Lung (tissue), 12 donors: ENCODE data around the gene RNF112. TPM values are rescaled to one million over a fixed set of nuclear protein-coding genes. Genes with fewer than 3 reads are reported as not detected.
A peak's percentile ranks its signal among the peaks of the same experiment; 100 is the strongest.

Experiments
- ATAC-seq: fragments of 200-7000 bp; cut with Tn5 transposase; one replicate; pipeline ENCODE4 v1.9.1; 2020; ENCODE audit warnings: moderate number of reproducible peaks; ENCODE audit not compliant: insufficient read depth, low FRiP score
- DNase-seq, 3 donors: peaks; one replicate each; pipeline ENCODE4 v3.0.0-alpha.2; 2013 to 2017
- H3K27ac ChIP-seq, 2 donors: one replicate each; pipeline ENCODE4 v1.5.1; 2013; ENCODE audit warnings: mild to moderate bottlenecking in 2 of 2, moderate library complexity in 2 of 2, control low read depth in 1 of 2, inconsistent platforms in 1 of 2, low read depth in 1 of 2, low read length in 1 of 2
- H3K27me3 ChIP-seq, 3 donors: one replicate each; pipeline ENCODE4 v1.5.1; 2013; ENCODE audit warnings: low read length in 2 of 3; ENCODE audit not compliant: control insufficient read depth in 3 of 3, insufficient read depth in 3 of 3
- H3K36me3 ChIP-seq, 4 donors: one replicate each; pipeline ENCODE4 v1.5.1; 2013; ENCODE audit warnings: low read length in 4 of 4, mild to moderate bottlenecking in 1 of 4, moderate library complexity in 1 of 4; ENCODE audit not compliant: control insufficient read depth in 4 of 4, insufficient read depth in 4 of 4
- H3K4me1 ChIP-seq, 5 donors: one replicate each; pipeline ENCODE4 v1.5.1; 2013; ENCODE audit warnings: low read length in 5 of 5, mild to moderate bottlenecking in 2 of 5, moderate library complexity in 1 of 5; ENCODE audit not compliant: control insufficient read depth in 5 of 5, insufficient read depth in 5 of 5
- H3K4me3 ChIP-seq: one replicate; pipeline ENCODE4 v1.5.1; 2013; ENCODE audit warnings: mild to moderate bottlenecking, control low read depth, moderate library complexity
- H3K9ac ChIP-seq, 2 donors: one replicate each; pipeline ENCODE4 v1.5.1; 2013; ENCODE audit warnings: low read length in 2 of 2, control low read depth in 1 of 2; ENCODE audit not compliant: insufficient read depth in 1 of 2
- H3K9me3 ChIP-seq, 4 donors: one replicate each; pipeline ENCODE4 v1.5.1; 2013; ENCODE audit warnings: low read length in 3 of 4, mild to moderate bottlenecking in 1 of 4, moderate library complexity in 1 of 4; ENCODE audit not compliant: control insufficient read depth in 4 of 4, insufficient read depth in 3 of 4
- CTCF ChIP-seq: IDR thresholded peaks from 2 replicates; pipeline ENCODE4 v1.5.1; 2012; ENCODE audit warnings: mild to moderate bottlenecking; ENCODE audit errors: control extremely low read depth, extremely low read depth
- WGBS, 2 donors: extraction: QIAGEN DNeasy Blood & Tissue Kit; methylation state at CpG; one replicate each; pipeline ENCODE4 v1.1.7; 2013; 5-methylcytosine and 5-hydroxymethylcytosine counted together
- polyA plus RNA-seq, 2 donors: library from polyadenylated mRNA; stranded (reverse); fragments of 200-250 nt; gene quantifications; one replicate each; pipeline ENCODE4 v1.2.1, GENCODE V29; 2013
- total RNA-seq, 2 donors: library from RNA; depleted of rRNA in 1 of 2; stranded (reverse); fragments of >200 nt in 1 of 2; gene quantifications; one replicate each; pipeline ENCODE4 v1.2.1, GENCODE V29; 2014 to 2021
- donor health status: control.
- donor health status: control.
- donor health status: Bipolar disorder and iron deficiency.
- donor health status: healthy.
- donor health status: DM: yes; HTN: yes; CAD: no.

The RNF112 gene
- total and polyA plus RNA-seq, 4 donors, result 2.4 to 6.9 (median 3.3) TPM

GRCh38 chr17:19372011-19372370 lies 39.0 kb upstream of the RNF112 start:
- WGBS, 2 donors, result 77 to 81% methylated on average over 9 of the region's 9 CpGs
- H3K4me1 ChIP-seq, result peaks cover 0 to 20% (median 13%) of the 10 kb centered on the region in 5 donors
- no peak for TF ChIP-seq CTCF
- ATAC-seq (no peak), DNase-seq (no peak)
- no peaks in the 10 kb centered on the region for H3K9me3 ChIP-seq
- H3K27ac ChIP-seq, result no peak overlapping the region
- H3K9ac ChIP-seq, result no peak overlapping the region
- no peaks in the 10 kb centered on the region for H3K27me3 ChIP-seq
- no peaks in the 10 kb centered on the region for H3K36me3 ChIP-seq
- no peak overlapping the region for H3K4me3 ChIP-seq

GRCh38 chr17:19372439-19372838 lies 38.6 kb upstream of the RNF112 start:
- no peak for ATAC-seq
- DNase-seq, result no peak
- Histone ChIP-seq H3K27me3 (no peaks in the 10 kb centered on the region), H3K27ac (no peak overlapping the region), H3K4me3 (no peak overlapping the region), H3K9me3 (no peaks in the 10 kb centered on the region), H3K4me1 (peaks cover 0 to 23% (median 17%) of the 10 kb centered on the region in 5 donors), H3K9ac (no peak overlapping the region), H3K36me3 (no peaks in the 10 kb centered on the region)
- no peak for TF ChIP-seq CTCF
- 71 to 79% methylated on average over 12 of the region's 12 CpGs for WGBS, 2 donors

GRCh38 chr17:19372866-19373504 lies 38.0 kb upstream of the RNF112 start:
- TF ChIP-seq CTCF, result no peak
- Histone ChIP-seq H3K36me3 (no peaks in the 10 kb centered on the region), H3K27me3 (no peaks in the 10 kb centered on the region), H3K9me3 (no peaks in the 10 kb centered on the region), H3K9ac (no peak overlapping the region), H3K4me1 (peaks cover 0 to 23% (median 17%) of the 10 kb centered on the region in 5 donors), H3K27ac (no peak overlapping the region), H3K4me3 (no peak overlapping the region)
- no peak for DNase-seq
- 75 to 89% methylated on average over 8 of the region's 8 CpGs for WGBS, 2 donors
- no peak for ATAC-seq

DNA sequence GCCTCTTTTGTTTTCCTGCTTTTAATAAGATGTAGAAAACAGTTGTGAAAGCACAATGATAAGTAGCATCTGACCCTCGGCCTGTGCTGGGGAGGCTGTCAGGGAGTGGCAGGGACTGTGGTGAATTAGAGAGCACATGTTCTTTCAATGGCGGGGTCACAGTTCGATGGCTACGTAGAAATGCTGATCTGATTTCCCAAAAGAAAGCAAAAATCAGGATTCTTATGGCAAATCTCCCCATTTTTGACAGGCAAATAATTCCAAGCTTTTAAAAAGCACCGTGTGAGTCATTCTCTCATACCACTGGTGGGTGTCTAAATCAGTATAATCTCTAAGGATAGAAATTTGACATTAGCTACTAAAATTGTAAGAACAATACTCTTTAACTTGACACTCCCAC lies 36.9 kb upstream of the RNF112 start:
- ATAC-seq, result no peak
- Histone ChIP-seq H3K36me3 (peaks cover 0 to 5% (median under 1%) of the 10 kb centered on the region in 4 donors), H3K4me1 (peaks cover 0 to 25% (median 19%) of the 10 kb centered on the region in 5 donors), H3K9ac (peak overlapping the region in 1 of 2 donors; percentile 32), H3K4me3 (no peak overlapping the region), H3K9me3 (no peaks in the 10 kb centered on the region), H3K27ac (no peak overlapping the region), H3K27me3 (no peaks in the 10 kb centered on the region)
- no peak for TF ChIP-seq CTCF
- 92 to 98% methylated on average over 5 of the region's 5 CpGs for WGBS, 2 donors
- DNase-seq, result no peak
